ENCODE measurements around the gene SLC26A1. TPM values are rescaled to one million over a fixed set of nuclear protein-coding genes. Genes with fewer than 3 reads are reported as not detected.

SLC26A1 gene
- total RNA-seq, 1 donor from 2014 or later: 0.13 TPM

Other genes starting within 250 kb of the SLC26A1 start
- under 0.01 TPM in 1 of 2 replicates, not detected in the other for gene CPLX1, start 167.3 kb downstream of the SLC26A1 start, total RNA-seq
- gene GAK, start 61.1 kb downstream of the SLC26A1 start, total RNA-seq: 45.1 and 77.1 TPM in 2 replicates
- gene TMEM175, start 60.9 kb downstream of the SLC26A1 start, total RNA-seq: 7.6 and 13.8 TPM in 2 replicates
- gene DGKQ, start 19.8 kb downstream of the SLC26A1 start, total RNA-seq: 13.2 and 20.9 TPM in 2 replicates
- gene IDUA, start 6.4 kb downstream of the SLC26A1 start, total RNA-seq: 5.4 and 10.5 TPM in 2 replicates
- 6.2 and 14.3 TPM in 2 replicates for gene FGFRL1, start 18.2 kb upstream of the SLC26A1 start, total RNA-seq
- 0.25 and 0.39 TPM in 2 replicates for gene RNF212, start 120.2 kb upstream of the SLC26A1 start, total RNA-seq
- gene SPON2, start 179.2 kb upstream of the SLC26A1 start, total RNA-seq: 0.26 and 0.76 TPM in 2 replicates

All from dermis microvascular lymphatic vessel endothelial cell (primary cell).